ENCODE results near the gene ZNF708. TPM values are rescaled to one million over a fixed set of nuclear protein-coding genes. Genes with fewer than 3 reads are reported as not detected.

The ZNF708 gene
- total and polyA plus RNA-seq, 2 of the 8 experiments (the other 6 are each of a cell fraction or from before 2014, with no cell fraction given) = 4.1 to 40.0 TPM

GRCh38 chr19:21358768-21359451 lies 29.7 kb upstream of the ZNF708 start, which contains the start of gene ZNF738 (continued):
- TF ChIP-seq CHD7 (IDR thresholded peaks at IDR 0.05; ENCODE audit: insufficient replicate concordance, low read length) (no peak), E2F6 (IDR thresholded peaks at IDR 0.05) (no peak), CEBPB (IDR thresholded peaks at IDR 0.05; ENCODE audit: low read depth, low read length) (0 out of 2 replicates have a peak, but pooled peaks have one; percentile 14), PHF8 (conservative IDR thresholded peaks at IDR 0.05; ENCODE audit: low read depth, low read length) (peak; percentile 80), KDM5A (IDR thresholded peaks at IDR 0.05; ENCODE audit: low read length) (0 out of 2 replicates have a peak, but pooled peaks have one; percentile 25), SP2 (IDR thresholded peaks at IDR 0.05; ENCODE audit: low read length) (peak; percentile 18; the same call in 1 of the 2 replicates), EP300 (IDR thresholded peaks at IDR 0.05; ENCODE audit: borderline replicate concordance in 1 of 2, low read depth in 2 of 2, low read length in 2 of 2) (no peak), RFX5 (IDR thresholded peaks at IDR 0.05; ENCODE audit: borderline replicate concordance, low read depth, low read length) (no peak), POLR2A (IDR thresholded peaks at IDR 0.05; ENCODE audit: control extremely low read depth in 1 of 2, low read depth in 2 of 2, low read length in 2 of 2) (peak in 1 of 2 experiments; percentile 98; a peak in 2 of 3 replicates), GABPA (IDR thresholded peaks at IDR 0.05; ENCODE audit: borderline replicate concordance, insufficient read depth, low read length) (no peak)
